ENCODE measurements around the gene ZNF687. TPM values are rescaled to one million over a fixed set of nuclear protein-coding genes. Genes with fewer than 3 reads are reported as not detected.

ZNF687 gene
- total RNA-seq, 6 experiments from 2014 or later: 14.6 to 18.3 (median 15.9) TPM

DNA sequence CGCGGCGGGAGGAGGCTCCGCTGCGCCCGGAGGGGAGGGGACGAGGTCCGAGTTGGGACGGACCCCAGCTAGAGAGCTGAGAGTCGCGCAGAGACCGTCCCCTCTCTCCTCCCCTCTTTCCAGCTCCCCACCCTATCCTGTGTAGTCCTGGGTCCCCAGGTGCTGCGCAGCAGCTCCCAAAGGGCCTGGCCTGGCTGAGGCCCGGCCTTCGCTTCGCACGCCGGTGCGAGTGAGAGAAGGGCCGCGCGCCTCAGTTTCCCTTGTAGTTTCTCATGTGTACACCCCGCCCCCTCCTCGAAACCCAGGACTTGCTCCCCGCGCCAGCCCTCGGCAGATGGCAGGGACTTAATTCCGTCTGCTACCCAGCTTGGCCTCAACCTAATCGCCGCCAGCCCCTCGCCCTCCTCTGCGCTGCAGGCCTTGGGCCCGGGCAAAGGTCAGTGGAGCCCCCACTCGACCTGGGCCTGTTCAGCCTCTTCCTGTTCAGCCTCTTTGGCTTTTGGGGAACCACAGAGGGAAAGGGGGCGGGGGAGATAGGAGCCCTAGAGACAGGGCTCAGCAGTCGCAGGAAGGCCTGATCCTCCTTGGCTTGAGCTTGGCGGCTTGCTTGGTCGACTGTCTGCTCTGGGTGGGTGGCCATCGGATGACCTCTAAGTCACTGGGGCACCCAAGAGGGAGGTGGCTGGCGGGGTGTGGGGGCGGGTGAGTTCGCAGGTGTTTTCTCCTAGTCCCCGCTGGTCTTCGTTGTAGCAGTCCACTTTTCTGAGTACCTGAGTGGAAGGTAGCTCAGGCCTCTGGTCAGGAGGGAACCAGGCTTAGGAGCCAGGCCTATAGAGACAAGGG lies 1.0 kb downstream of the ZNF687 start:
- Mint-ChIP-seq H3K4me1 (ENCODE audit: low read depth) (peaks cover 16% of the 10 kb centered on the region), H3K36me3 (ENCODE audit: low read depth) (no peaks in the 10 kb centered on the region; the same call in 1 of the 2 replicates), H3K9me3 (no peaks in the 10 kb centered on the region), H3K27ac (peak overlapping the region; percentile 89), H3K27me3 (ENCODE audit: insufficient read depth) (peaks cover 8% of the 10 kb centered on the region), H3K4me3 (peak overlapping the region; percentile 98)
- TF ChIP-seq, protein P1, sequence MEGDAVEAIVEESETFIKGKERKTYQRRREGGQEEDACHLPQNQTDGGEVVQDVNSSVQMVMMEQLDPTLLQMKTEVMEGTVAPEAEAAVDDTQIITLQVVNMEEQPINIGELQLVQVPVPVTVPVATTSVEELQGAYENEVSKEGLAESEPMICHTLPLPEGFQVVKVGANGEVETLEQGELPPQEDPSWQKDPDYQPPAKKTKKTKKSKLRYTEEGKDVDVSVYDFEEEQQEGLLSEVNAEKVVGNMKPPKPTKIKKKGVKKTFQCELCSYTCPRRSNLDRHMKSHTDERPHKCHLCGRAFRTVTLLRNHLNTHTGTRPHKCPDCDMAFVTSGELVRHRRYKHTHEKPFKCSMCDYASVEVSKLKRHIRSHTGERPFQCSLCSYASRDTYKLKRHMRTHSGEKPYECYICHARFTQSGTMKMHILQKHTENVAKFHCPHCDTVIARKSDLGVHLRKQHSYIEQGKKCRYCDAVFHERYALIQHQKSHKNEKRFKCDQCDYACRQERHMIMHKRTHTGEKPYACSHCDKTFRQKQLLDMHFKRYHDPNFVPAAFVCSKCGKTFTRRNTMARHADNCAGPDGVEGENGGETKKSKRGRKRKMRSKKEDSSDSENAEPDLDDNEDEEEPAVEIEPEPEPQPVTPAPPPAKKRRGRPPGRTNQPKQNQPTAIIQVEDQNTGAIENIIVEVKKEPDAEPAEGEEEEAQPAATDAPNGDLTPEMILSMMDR (IDR thresholded peaks at IDR 0.05): no peak
- no peak for DNase-seq

DNA sequence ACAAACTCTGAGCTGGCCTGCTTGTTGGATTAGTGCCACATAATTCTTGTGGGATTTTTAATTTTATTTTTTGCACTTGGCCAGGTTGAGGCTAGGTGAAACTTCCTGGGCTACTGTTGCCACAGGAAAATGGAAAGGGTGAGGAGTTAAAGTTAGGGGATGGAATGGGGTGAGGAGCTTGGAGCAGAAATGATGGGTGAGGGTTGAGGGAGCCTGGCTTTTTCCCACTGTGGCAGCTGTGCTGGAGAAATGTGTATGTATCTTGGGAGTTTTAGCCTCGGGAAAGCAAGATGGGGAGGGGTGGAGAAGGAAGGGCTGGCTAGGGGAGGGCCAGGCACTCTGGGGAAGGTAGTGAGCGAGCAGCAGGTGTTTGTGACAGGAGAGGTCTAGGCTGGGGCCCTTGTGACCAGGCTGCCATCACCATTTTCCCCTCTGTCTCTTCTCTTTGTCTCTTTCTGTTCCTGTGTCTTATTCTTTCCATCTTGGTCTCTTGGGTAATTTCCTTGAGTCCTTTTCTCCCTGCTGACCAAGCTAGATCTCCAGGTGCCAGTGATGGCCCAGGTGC lies 2.0 kb downstream of the ZNF687 start:
- peaks cover 8% of the 10 kb centered on the region for H3K27me3 Mint-ChIP-seq (ENCODE audit: insufficient read depth)
- H3K27ac Mint-ChIP-seq: peak overlapping the region; percentile 89
- peaks cover 16% of the 10 kb centered on the region for H3K4me1 Mint-ChIP-seq (ENCODE audit: low read depth)
- DNase-seq: no peak
- TF ChIP-seq, protein P1 (IDR thresholded peaks at IDR 0.05): no peak
- H3K4me3 Mint-ChIP-seq: peak overlapping the region; percentile 98
- peaks cover 9% of the 10 kb centered on the region for H3K36me3 Mint-ChIP-seq (ENCODE audit: low read depth)
- H3K9me3 Mint-ChIP-seq: no peaks in the 10 kb centered on the region

DNA sequence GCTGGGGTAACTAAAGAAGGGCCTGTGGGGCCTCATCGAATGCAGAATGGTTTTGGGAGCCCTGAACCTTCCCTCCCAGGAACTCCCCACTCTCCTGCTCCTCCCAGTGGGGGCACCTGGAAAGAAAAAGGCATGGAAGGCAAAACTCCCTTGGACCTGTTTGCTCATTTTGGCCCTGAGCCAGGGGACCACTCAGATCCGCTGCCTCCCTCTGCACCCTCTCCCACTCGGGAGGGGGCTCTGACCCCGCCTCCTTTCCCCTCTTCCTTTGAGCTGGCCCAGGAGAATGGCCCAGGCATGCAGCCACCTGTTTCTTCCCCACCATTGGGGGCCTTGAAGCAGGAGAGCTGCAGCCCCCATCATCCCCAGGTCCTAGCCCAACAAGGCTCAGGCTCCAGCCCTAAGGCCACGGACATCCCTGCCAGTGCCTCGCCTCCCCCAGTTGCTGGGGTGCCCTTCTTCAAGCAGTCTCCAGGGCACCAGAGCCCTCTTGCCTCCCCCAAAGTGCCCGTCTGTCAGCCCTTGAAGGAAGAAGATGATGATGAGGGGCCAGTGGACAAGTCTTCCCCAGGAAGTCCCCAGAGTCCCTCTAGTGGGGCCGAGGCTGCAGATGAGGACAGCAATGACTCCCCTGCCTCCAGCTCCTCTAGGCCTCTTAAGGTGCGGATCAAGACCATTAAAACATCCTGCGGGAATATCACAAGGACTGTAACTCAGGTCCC lies 4.7 kb downstream of the ZNF687 start:
- Mint-ChIP-seq H3K27ac (peak overlapping the region; percentile 24; the same call in 1 of the 2 replicates), H3K4me3 (no peak overlapping the region), H3K36me3 (ENCODE audit: low read depth) (peaks cover 9% of the 10 kb centered on the region), H3K9me3 (no peaks in the 10 kb centered on the region), H3K27me3 (ENCODE audit: insufficient read depth) (peaks cover 15% of the 10 kb centered on the region), H3K4me1 (ENCODE audit: low read depth) (peaks cover 16% of the 10 kb centered on the region)
- no peak for DNase-seq
- TF ChIP-seq, protein P1 (IDR thresholded peaks at IDR 0.05): no peak

DNA sequence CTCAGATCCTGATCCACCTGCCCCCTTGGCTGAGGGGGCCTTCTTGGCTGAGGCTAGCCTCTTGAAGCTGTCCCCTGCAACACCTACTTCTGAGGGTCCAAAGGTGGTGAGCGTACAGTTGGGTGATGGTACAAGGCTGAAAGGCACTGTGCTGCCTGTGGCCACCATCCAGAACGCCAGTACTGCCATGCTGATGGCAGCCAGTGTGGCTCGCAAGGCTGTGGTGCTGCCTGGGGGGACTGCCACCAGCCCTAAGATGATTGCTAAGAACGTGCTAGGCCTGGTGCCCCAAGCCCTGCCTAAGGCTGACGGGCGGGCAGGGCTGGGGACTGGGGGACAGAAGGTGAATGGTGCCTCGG lies 5.2 kb downstream of the ZNF687 start:
- TF ChIP-seq, protein P1 (IDR thresholded peaks at IDR 0.05): no peak
- Mint-ChIP-seq H3K9me3 (no peaks in the 10 kb centered on the region), H3K4me1 (ENCODE audit: low read depth) (peaks cover 16% of the 10 kb centered on the region), H3K27me3 (ENCODE audit: insufficient read depth) (peaks cover 13% of the 10 kb centered on the region), H3K36me3 (ENCODE audit: low read depth) (peaks cover 9% of the 10 kb centered on the region), H3K27ac (no peak overlapping the region), H3K4me3 (no peak overlapping the region)
- DNase-seq: no peak

DNA sequence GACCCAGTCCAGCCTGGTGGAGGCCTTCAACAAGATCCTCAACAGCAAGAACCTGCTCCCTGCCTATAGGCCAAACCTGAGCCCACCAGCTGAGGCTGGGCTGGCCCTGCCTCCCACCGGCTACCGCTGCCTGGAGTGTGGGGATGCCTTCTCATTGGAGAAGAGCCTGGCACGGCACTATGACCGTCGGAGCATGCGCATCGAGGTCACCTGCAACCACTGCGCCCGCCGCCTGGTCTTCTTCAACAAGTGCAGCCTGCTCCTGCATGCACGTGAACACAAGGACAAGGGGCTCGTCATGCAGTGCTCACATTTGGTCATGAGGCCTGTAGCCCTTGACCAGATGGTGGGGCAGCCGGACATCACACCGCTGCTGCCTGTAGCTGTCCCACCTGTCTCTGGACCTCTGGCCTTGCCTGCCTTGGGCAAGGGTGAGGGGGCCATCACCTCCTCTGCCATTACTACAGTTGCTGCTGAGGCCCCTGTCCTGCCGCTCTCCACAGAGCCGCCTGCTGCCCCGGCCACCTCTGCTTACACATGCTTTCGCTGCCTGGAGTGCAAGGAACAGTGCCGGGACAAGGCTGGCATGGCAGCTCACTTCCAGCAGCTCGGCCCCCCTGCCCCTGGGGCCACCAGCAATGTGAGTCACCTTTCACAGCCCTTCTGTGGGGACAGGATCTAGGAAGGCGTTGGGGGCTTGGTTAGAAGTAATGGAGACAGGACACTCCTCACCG lies 5.8 kb downstream of the ZNF687 start:
- no peaks in the 10 kb centered on the region for H3K9me3 Mint-ChIP-seq
- H3K4me1 Mint-ChIP-seq (ENCODE audit: low read depth): peaks cover 16% of the 10 kb centered on the region
- TF ChIP-seq, protein P1 (IDR thresholded peaks at IDR 0.05): no peak
- DNase-seq: no peak
- H3K27me3 Mint-ChIP-seq (ENCODE audit: insufficient read depth): peaks cover 15% of the 10 kb centered on the region
- H3K27ac Mint-ChIP-seq: no peak overlapping the region
- peaks cover 15% of the 10 kb centered on the region for H3K36me3 Mint-ChIP-seq (ENCODE audit: low read depth)
- no peak overlapping the region for H3K4me3 Mint-ChIP-seq

All from HFFc6 (cell line).